Measurements from ENCODE around the gene STAT6.
"Not testable (repeated sequence)": the region's sequence is repeated elsewhere in the genome, so short reads cannot be mapped to it uniquely, and the experiment has no call there.

The STAT6 gene

DNA sequence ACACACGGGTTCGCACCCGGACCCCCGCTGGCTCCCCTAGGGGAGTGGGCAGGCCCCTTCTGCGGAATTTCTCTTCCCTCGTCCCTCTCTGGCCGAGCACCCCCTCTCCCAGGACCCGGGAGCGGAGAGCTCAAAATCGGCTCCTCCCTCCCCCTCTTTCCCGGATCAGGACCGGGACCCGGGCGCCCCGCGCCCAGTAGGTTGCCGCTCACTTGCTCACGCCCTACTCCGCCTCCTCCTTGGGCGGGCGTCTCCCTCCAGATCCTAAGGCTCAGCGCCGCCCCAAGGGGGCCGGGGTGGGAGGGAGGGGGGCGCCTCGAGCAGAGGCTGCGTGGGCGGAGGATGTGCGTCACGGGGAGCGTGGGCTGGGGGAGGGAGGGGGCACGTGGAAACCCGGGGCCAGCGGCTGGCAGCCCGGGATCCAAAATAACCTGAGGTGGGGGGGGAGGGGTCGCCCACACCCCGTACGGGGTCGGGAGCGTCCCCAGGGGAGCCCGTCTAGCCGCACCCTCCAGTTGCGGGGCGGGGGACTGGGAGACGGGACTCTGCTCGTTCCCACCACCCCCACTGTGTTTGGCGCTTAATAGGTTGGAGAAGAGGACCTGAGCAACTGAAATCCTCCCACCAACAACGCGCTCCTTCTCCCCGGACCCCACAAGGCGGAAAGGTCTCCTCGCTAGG, 24.0 kb downstream of the STAT6 start:
- peak; percentile 92 for DNase-seq

DNA sequence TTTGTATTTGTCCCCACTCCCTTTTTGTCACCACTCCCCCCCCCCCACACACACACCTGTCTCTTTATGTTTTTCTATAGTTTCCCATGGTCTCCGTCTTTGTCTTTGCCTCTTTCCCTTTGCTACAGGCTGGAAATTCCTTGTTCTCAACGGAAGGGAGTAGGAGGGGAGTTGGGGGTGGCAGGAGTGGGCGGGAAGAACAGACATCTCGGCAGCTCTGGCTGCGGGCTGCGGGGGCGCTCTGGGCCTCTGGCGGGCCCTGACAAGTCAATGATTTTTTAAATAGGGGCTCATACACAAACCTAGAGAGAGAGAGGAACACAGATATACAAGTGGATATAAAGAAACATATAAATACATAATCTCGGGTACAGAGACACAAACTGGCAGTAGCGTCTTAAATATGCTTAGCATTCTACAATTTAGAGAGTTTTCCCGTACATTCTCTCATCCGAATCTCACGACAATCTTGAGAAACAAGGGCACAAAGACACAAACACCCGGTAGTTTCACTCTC, 24.6 kb downstream of the STAT6 start:
- DNase-seq, result peak; percentile 59 to 61

DNA sequence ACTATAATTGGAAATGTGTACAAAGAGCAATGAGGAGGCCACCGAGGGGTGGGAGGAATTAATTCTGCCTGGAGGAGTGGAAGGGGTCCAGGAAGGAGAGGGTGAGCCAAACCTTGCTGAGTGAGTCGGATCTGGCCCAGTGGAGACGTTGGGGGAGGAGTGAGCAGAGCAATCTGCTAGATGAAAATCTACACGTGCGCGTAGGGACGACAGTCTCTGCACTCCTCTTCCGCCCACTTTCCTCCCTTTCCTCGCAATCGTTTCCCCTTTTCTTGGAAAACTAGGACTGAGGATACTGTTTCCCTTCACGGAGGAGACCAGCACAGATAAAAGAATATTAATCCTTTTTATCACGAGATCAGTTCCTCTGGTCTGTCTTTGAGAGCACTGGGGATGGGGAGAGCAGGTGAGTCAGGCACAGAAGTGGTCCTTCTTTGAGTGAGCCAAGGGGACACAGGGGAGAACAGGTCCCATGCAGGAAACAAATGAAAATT, 25.1 kb downstream of the STAT6 start:
- DNase-seq, result no peak

GRCh38 chr12:57080855-57081254, 30.3 kb downstream of the STAT6 start:
- no peak for DNase-seq

- DNase-seq, result no peak
Measured at GRCh38 chr12:57079821-57080220, 31.3 kb downstream of the STAT6 start.

DNA sequence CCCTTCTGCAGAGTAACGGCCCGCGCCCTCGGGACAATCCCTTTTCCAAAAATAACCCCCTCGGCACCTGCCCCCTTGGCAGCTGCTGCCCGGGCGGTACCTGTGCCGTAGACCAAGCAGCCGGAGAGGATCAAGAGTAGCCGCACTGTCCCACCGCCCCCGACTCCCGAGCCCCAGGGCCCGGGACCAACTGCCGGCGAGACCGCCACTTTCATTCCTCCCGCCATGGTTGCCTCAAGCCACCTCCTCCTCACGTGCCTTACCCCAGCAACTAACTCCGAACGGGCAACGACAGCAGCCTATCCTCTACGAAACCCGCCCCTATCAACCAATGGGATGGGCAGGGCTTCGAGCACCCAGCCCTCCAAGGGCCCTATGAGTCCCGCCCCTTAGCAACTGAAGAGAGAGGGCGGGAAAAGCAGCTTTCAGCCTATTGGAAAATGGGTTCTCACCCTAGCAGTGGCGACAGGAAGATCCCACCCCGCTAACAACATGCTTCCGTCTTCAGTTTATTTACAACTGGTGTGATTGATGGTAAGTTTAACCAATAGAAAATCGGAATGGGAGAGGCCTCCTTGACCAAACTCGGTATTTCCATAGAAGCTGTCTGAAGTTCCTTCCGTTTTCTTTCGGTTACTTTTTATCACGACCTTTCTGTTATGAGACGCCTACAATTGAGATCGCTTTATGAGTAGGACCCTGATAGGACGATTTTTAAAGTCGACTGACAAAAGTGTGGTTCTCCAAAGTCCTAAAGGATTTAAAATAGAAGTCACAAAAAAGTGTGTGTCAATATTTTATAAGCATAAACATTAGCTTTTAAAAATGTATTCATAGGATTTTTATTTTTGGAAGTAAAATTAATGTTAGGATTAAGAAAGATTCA, 32.4 kb downstream of the STAT6 start, which contains the start of gene NEMP1:
TSS of gene NEMP1 (minus strand) at position 273 of the 886 bp plus-strand sequence. CDS start at position 227, 46 bp downstream.
- DNase-seq, result peak; percentile 100

DNA sequence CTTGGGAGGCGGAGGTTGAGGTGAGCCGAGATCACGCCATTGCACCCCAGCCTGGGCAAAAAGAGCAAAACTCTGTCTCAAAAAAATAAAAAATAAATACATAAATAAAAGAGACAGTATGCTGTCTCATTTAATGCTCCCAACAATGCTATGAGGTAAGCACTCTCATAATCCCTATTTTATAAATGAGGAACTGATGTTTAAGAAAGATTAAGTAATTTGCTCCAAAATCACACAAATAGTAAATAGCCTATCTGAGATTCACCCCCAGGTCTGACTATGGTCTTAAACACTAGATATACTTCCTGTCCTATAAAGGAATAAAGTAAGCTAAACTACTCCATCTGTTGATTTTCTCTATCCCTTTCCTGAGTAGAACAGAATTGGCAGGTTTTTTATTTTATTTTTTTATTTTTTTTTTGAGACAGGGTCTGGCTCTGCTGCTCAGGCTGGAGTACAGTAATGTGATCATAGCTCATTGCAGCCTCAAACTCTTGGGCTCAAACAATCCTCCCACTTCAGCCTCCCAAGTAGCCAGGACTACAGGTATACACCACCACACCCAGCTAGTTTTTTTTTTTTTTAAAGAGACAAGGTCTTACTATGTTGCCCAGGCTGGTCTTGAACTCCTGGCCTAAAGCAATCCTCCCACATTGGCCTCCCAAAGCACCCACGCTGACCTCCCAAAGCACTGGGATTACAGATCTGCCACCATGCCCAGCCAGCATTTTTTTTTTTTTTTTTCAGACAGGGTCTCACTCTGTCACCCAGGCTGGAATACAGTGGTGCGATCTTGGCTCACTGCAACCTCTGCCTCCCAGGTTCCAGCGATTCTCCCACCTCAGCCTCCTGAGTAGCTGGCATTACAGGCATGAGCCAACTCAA, 37.4 kb downstream of the STAT6 start:
- not testable (repeated sequence) for DNase-seq

DNA sequence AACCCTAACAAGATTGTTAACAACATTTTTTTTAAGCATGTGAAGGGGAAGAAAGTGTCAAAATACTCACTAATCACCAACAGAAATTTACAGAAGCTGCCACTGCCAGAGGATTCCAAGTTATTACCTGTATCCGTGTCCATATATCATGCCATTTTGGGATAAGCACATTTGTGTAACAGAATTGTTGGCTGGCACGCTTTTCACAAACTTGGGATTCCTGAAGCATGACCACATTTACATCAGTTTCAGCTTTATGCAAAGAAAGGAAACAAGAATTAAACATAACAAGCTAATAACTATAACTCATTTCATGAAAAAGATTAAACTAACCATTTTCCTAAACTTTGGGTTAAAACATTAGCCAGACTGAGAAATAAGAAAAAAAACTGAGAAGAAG, 38.5 kb downstream of the STAT6 start:
- DNase-seq, result no peak

GRCh38 chr12:57069523-57069922, 41.6 kb downstream of the STAT6 start:
- peak; percentile 82 to 86 for DNase-seq

DNA sequence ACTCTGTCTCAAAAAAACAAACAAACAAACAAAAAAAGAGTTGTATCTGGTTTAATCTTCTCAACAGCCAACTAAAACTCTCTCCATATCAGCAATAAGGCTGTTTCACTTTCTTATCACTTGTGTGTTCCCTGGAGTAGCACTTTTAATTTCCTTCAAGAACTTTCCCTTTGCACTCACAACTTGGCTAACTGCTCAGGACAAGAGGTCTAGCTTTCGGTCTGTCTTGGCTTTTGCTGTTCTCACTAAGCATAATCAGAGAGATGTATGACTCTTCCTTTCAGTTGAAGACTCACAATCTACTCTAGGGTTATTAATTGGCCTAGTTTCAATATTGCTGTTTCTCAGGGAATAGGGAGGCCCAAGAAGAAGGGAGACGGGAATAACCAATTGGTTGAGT, 44.9 kb downstream of the STAT6 start:
- DNase-seq, result no peak

DNA sequence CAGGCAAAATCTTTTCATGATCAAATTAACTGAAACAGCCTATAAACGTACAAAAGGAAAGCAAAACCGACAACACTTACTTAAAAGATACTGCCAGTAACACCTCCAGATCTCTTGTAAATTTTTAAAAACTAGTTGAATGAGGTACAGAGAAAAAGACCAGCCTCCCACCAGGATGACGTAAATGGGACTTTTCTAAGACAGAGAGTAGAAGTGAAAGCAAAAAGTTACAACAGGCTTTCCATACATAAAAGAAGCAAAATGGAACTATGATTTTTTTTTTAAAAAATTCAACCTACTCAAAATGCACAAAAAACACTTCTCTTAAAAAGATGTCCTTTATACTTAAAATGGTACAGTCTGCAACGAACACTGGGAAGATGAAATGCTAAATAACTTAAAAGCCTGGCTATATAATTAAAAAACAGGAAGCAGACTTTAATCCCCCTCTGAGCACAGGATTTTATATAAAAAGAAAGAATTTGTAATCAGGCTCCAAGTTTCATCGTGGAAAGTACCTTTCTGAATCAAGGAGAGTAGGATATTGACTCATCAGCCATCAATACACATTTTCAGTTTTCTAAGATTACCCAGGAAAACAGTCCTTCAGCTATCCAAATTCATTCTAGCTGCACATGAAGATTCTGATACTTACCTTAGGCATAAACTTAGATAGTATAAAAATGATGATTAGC, 47.0 kb downstream of the STAT6 start:
- DNase-seq, result peak; percentile 69 to 90

GRCh38 chr12:57058454-57058853, 52.7 kb downstream of the STAT6 start:
- no peak for DNase-seq

- no peak for DNase-seq
Measured at GRCh38 chr12:57057067-57057751, 54.0 kb downstream of the STAT6 start.

DNA sequence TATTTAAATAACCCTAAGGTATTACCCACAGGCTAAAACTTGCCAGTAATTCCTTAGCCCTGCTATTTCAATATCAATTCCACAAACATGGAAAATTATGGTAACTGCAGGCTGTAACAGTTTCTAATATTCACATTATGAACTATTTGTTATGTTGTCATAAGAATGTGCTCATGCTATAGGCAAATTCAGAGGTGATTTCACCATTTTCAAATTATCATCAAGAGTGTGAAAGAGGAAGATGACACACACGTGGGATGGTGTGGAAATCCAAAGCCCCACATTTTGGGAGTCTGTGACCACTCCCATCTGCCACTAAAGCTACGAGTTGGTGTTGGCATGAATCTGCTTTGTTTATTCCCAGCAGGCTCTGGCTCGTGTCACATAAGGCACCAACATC, 55.3 kb downstream of the STAT6 start:
- DNase-seq, result peak in 1 of 2 donors; percentile 42

- DNase-seq, result not testable (repeated sequence)
Measured at GRCh38 chr12:57053901-57054300, 57.3 kb downstream of the STAT6 start.

- DNase-seq, result not testable (repeated sequence)
Measured at GRCh38 chr12:57053146-57053545, 58.0 kb downstream of the STAT6 start.

DNA sequence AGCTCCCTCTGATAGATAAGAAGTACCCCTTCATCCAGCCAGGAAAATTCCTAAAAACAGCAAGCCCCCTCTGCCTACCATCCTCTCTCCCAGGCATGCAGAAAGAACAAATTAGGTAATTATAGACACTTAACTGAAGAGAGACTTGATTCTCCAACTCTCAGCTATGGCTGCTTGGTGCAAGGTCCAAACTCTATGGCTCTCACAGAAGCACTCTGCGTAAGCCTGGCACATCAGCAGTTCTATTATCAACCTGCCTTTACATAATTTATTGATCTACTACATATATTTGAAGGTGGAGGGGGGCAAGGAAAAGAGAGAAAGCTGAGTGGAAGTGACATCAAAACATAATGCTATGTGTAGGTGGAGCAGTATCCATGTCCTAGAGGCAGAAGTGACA, 60.2 kb downstream of the STAT6 start:
- no peak for DNase-seq

DNA sequence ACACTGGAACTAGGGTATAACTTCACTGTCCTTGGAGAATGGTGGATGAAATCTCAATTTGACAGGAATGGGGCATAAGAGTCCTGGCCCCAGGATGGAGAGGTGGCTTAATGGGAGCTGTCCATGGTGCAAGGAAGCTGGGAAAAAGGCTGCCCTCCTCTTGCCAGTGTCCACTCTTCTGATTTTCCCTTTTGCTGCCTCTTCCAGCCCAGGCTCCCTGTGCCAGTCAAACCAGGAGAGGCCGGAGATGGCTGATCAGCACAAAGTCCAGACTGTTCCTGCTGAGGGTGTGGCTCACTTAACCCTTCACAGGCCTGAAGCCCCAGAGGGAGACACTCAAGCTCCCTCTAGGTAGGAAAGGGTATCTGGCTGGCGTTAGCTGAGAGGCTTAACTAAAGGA, 61.3 kb downstream of the STAT6 start, which contains the start of gene MYO1A:
TSS of gene MYO1A (minus strand) at position 240 of the 400 bp plus-strand sequence. CDS start 1,806 bp downstream, outside the sequence.
- DNase-seq, result no peak

GRCh38 chr12:57049119-57049446, 62.1 kb downstream of the STAT6 start:
- no peak for DNase-seq

GRCh38 chr12:57048423-57049118, 62.6 kb downstream of the STAT6 start:
- no peak for DNase-seq

DNA sequence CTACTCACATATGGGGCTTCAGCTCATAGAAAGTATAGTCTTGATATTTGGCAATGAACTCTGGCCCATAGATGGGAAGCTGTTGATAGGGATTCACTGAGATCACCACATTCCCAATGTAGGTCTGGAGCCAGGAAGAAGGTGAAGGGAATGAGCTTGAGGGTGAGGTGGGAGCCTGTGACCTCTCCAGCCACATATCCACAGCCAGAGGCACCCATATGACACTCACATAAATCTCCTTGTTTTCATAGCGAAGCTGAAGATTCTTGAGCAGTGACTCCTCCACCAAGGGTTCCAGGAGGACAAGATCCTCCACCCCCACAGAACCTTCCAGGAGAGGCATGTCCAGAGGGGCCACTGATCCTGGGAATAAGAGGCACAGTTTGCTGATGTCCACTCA, 63.2 kb downstream of the STAT6 start:
- no peak for DNase-seq
